SKM-1 treated with dmso at 0.1 percent for 144 hours (cell line): ENCODE data around the gene SSU72.
"Not testable (repeated sequence)": the region's sequence is repeated elsewhere in the genome, so short reads cannot be mapped to it uniquely, and the experiment has no call there.

ENCODE experiments used
- DNase-seq: peaks from one replicate; lab custom pipeline; 2025; ENCODE audit not compliant: unreplicated experiment; lab: John Stamatoyannopoulos, UW

The SSU72 gene

GRCh38 chr1:1596493-1597274, 22.0 kb upstream of the SSU72 start:
- DNase-seq, result no peak

GRCh38 chr1:1595341-1595740, 20.7 kb upstream of the SSU72 start:
- not testable (repeated sequence) for DNase-seq

GRCh38 chr1:1594602-1595260, 20.1 kb upstream of the SSU72 start:
- no peak for DNase-seq

DNA sequence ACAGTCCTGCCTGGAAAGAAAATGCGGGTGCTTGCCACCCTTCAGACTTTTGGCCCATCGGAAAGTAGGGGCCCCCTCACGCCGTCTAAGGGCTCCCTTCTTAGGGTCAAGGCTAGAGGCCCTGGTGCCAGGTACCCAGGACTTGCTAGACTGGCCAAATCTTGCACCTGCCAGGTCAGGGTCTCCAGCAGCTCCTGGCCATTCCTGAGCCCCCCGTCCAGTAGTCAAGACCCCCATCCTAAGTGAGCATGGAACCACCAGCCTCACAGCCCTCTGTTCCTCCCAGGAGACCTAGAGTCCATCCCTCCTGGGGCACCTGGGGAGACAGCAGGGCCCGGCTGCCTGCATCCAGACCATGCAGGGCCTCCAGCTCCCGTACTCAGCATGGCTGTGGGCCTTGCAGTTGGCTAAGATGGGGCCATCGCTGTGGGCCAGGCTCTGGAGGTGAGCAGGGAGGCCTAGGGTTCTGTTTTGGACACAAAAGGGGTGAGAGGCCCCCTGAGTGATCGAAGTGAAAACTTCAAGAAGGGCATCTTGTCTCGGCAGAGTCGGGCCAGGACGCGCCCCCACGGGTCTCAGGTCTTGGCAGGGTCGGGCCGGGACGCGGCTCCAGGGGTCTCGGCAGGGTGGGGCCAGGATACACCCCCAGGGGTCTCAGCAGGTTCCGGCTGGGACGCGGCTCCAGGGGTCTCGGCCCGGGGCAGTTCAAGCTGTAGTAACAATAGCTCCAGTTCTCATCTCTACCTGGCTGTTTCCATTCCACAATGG, 19.4 kb upstream of the SSU72 start:
- no peak for DNase-seq

DNA sequence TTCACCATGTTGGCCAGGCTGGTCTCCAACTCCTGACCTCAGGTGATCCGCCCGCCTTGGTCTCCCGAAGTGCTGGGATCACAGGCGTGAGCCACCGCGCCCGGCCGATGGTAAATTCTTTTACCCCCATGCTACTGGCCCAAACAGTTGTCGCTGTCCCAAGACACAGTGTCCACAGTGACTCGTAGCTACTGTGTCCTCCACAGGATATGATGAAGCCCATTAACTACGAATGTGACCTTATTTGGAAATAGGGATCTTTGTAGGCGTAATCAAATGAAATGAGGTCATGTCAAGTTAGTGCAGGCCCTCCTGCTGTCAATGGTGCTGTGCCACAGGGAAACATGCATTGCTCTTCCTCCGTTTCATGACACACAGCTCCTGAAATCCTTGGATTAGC, 16.8 kb upstream of the SSU72 start:
- no peak for DNase-seq

- no peak for DNase-seq
Measured at GRCh38 chr1:1583347-1584010, 8.8 kb upstream of the SSU72 start.

DNA sequence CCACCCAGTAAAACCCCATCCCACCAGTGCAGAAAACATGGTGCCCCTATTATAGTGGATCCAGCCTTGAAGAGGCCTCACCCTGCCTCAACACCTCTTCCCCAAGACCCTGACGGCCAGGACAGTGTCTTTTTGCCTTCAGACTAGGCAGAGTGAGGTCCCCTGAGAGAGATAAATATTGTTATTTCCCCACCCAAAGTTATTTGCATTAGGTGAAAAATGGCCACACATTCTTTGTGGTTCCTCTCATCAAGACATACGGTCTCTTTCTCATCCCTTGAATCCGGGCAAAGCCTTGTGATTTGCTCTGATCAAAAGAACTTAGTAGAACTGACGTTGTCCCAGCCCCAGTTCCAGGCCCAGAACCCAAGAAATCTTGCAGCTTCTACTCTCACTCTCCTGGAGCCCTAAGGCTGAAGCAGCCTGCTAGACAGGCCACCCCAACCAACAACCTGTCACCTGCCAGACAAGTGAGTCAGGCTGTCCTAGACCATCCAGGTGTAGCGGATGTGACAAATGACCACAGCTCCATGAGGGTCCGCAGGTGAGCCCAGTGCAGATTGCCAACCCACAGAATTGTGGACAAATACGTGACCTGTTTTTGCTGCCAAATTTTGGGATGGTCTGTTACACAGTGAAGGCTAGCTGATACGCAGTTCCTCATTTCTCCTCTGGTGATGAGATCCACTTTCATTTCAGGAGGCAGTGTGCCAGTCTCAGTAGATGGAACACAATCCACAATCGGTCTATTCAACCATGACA, 8.1 kb upstream of the SSU72 start:
- DNase-seq, result no peak

DNA sequence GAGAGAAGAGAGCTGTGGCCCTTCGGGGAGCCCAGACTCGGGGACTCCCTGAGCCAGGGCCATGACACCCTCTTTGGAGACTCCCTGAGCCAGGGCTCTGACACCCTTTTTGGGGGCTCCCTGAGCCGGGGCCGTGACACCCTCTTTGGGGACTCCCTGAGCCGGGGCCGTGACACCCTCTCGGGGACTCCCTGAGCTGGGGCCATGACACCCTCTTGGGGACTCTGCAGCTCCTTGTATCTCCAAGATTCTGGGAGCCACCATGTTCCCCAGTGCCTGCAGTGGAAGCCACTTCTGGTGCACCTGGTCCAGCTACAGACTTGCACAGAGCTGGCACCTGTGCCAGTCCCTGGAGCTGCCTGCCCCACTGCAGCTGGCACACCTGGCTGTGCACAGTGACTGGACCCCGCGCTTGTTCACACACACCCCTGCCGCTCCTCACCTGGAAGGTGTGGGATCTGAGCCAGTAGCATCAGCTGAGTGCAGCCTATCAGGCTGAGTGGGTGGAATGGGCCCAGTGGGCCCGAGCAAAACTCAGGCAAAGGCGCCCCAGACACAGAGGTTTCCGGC, 3.8 kb upstream of the SSU72 start:
- no peak for DNase-seq

- no peak for DNase-seq
Measured at GRCh38 chr1:1577367-1578011, 2.8 kb upstream of the SSU72 start.

- DNase-seq, result peak; percentile 62
Measured at GRCh38 chr1:1573843-1574720, 581 bp downstream of the SSU72 start.

GRCh38 chr1:1569341-1569740, 5.3 kb downstream of the SSU72 start:
- DNase-seq, result no peak

GRCh38 chr1:1567891-1568291, 6.8 kb downstream of the SSU72 start:
- no peak for DNase-seq

DNA sequence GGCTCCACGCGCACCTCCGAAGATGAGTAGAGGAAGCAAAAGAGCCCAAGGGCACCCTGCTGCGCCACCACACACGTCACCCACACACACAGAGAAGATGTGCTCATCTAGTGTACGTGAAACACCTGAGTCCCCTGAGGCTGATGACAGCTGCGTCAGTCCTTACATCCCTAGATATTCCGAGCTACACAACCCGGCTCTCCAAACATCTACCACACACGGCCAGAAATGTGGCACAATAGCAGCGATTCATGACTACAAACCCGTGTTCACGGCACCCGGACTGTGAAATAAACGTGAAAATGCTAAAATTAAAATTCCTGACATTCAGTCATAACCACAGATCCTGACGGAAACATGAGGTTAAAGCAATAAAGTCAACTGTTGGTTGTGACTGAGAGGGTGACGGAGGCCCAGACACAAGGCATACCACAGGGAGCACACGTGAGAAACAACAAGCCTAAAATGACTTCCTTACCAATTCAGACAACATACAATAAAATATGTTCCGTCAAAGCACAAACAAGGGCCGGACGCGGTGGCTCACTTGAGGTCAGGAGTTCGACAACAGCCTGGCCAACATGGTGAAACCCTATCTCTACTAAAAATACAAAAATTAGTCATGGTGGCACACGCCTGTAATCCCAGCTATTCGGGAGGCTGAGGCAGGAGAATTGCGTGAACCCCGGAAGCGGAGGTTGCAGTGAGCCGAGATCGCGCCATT, 7.3 kb downstream of the SSU72 start:
- DNase-seq, result no peak

DNA sequence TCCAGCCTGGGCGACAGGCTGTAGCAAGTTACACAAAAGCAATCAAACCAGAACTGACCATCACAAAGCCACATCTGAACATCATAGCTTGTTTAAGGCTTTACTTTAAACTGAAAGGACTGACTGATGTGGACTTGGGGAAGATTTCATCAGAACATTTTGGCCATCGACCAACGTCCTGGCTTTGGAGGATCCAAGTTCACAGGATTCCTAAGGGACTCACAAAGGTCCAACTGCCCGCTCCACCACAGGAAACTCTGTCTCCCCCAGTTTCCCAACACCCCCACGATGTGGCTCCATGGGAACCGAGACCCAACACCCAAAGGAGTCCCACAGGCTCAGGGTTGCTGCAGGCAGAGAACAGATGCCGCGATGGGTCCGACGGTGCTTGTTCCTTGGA, 9.3 kb downstream of the SSU72 start:
- no peak for DNase-seq

- no peak for DNase-seq
Measured at GRCh38 chr1:1564268-1564667, 10.4 kb downstream of the SSU72 start.

- DNase-seq, result no peak
Measured at GRCh38 chr1:1563688-1564087, 11.0 kb downstream of the SSU72 start.

- no peak for DNase-seq
Measured at GRCh38 chr1:1562556-1563195, 12.0 kb downstream of the SSU72 start.
